Prostate gland (tissue), 2 donors: Measurements from ENCODE around the gene BLVRB. TPM values are rescaled to one million over a fixed set of nuclear protein-coding genes. Genes with fewer than 3 reads are reported as not detected.
"Not testable (repeated sequence)": the region's sequence is repeated elsewhere in the genome, so short reads cannot be mapped to it uniquely, and the experiment has no call there.

Experiments used
- DNase-seq: peaks from one replicate; pipeline ENCODE4 v3.0.0-alpha.2; 2019; ENCODE audit warnings: low spot score
- H3K27ac ChIP-seq, 2 donors: fragments of 200-600 bp; sonication (generic); 2 replicates each; pipeline ENCODE4 v1.5.1; 2017 to 2019
- H3K27me3 ChIP-seq: fragments of 200-600 bp; sonication (generic); replicated peaks from 2 replicates; pipeline ENCODE4 v1.5.1; 2019; ENCODE audit not compliant: insufficient read depth
- H3K36me3 ChIP-seq, 2 donors: fragments of 200-600 bp; sonication (generic); 1 replicate in 1 of 2; 2 replicates in 1 of 2; pipeline versions ENCODE4 v1.5.1 to v1.8.1; 2017 to 2019
- H3K4me1 ChIP-seq: fragments of 200-600 bp; sonication (generic); replicated peaks from 2 replicates; pipeline ENCODE4 v1.5.1; 2019
- H3K4me3 ChIP-seq, 2 donors: fragments of 200-600 bp; sonication (generic); 2 replicates each; pipeline ENCODE4 v1.5.1; 2017 to 2019
- H3K9me3 ChIP-seq: fragments of 200-600 bp; sonication (generic); 2 replicates; pipeline ENCODE4 v1.5.1; 2017
- POLR2A ChIP-seq: fragments of 450-650 bp; IDR thresholded peaks from one replicate; pipeline ENCODE4 v1.6.1; 2016; ENCODE audit warnings: antibody characterized with exemption, mild to moderate bottlenecking
- POLR2AphosphoS5 ChIP-seq: sonication (generic); formaldehyde crosslinking; IDR thresholded peaks from one replicate; pipeline ENCODE4 v1.6.1; 2017; ENCODE audit warnings: antibody characterized with exemption
- WGBS: methylation state at CpG from one replicate; pipeline ENCODE4 v1.1.5; 2018; 5-methylcytosine and 5-hydroxymethylcytosine counted together
- intact Hi-C: fragments of 100-400 bp; cut with DNase I; formaldehyde crosslinking; loops from one replicate; pipeline ENCODE4 v1.14.2; 2022
- total RNA-seq, 2 donors: library from RNA; depleted of rRNA; stranded (reverse); fragments of >200 nt; gene quantifications; one replicate each; pipeline ENCODE4 v1.1.0, GENCODE V29; 2016
- TF ChIP-seq, protein P1 (sequence below), 4 experiments: fragments of 200-600 bp in 2 of 4; fragments of 450-650 bp in 2 of 4; sonication (generic) in 2 of 4; IDR thresholded peaks; 1 replicate in 3 of 4; 2 replicates in 1 of 4; pipeline ENCODE4 v1.5.1; 2016 to 2019; ENCODE audit warnings: antibody characterized with exemption in 4 of 4, mild to moderate bottlenecking in 2 of 4, moderate library complexity in 2 of 4

BLVRB gene
- total RNA-seq, 2 donors from 2014 or later = 101 to 261 TPM

- intact Hi-C loops = no loop called here
- no peaks in the 10 kb centered on the region for H3K4me1 ChIP-seq
- no peaks in the 10 kb centered on the region for H3K9me3 ChIP-seq
- no peak overlapping the region for H3K4me3 ChIP-seq
- no peaks in the 10 kb centered on the region for H3K36me3 ChIP-seq
- 43% methylated on average over 4 of the region's 4 CpGs for WGBS
- no peak overlapping the region for H3K27ac ChIP-seq
- TF ChIP-seq POLR2A (no peak), POLR2AphosphoS5 (no peak)
- TF ChIP-seq, protein P1, sequence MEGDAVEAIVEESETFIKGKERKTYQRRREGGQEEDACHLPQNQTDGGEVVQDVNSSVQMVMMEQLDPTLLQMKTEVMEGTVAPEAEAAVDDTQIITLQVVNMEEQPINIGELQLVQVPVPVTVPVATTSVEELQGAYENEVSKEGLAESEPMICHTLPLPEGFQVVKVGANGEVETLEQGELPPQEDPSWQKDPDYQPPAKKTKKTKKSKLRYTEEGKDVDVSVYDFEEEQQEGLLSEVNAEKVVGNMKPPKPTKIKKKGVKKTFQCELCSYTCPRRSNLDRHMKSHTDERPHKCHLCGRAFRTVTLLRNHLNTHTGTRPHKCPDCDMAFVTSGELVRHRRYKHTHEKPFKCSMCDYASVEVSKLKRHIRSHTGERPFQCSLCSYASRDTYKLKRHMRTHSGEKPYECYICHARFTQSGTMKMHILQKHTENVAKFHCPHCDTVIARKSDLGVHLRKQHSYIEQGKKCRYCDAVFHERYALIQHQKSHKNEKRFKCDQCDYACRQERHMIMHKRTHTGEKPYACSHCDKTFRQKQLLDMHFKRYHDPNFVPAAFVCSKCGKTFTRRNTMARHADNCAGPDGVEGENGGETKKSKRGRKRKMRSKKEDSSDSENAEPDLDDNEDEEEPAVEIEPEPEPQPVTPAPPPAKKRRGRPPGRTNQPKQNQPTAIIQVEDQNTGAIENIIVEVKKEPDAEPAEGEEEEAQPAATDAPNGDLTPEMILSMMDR (IDR thresholded peaks at IDR 0.05) = no peak
- DNase-seq = no peak
- H3K27me3 ChIP-seq = no peaks in the 10 kb centered on the region
Observed at GRCh38 chr19:40493778-40494177, 28.2 kb upstream of the BLVRB start.

- DNase-seq = no peak
- no peak for TF ChIP-seq POLR2AphosphoS5
- TF ChIP-seq, protein P1 (IDR thresholded peaks at IDR 0.05) = no peak
- no peak for TF ChIP-seq POLR2A
- no peaks in the 10 kb centered on the region for H3K36me3 ChIP-seq
- WGBS = 88% methylated on average over 3 of the region's 3 CpGs
- H3K27ac ChIP-seq = no peak overlapping the region
- H3K4me1 ChIP-seq = no peaks in the 10 kb centered on the region
- no peaks in the 10 kb centered on the region for H3K9me3 ChIP-seq
- intact Hi-C loops = no loop called here
- H3K27me3 ChIP-seq = no peaks in the 10 kb centered on the region
- H3K4me3 ChIP-seq = no peak overlapping the region
Observed at GRCh38 chr19:40492274-40492673, 26.7 kb upstream of the BLVRB start.

DNA sequence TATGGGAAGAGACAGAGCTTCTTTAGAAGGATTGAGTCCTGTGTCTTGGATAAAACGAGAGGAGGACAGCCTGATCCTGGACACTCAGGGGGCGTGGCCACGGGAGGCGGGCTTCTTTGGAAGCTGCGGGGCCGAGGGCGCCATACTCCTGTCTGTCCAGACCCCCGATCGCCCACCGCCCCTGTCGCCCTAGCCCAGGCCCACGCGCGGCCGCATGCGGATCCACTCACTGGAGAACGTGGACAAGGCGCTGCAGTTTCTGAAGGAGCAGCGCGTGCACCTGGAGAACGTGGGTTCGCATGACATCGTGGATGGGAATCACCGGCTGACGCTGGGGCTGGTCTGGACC lies 24.3 kb upstream of the BLVRB start:
- no peaks in the 10 kb centered on the region for H3K9me3 ChIP-seq
- intact Hi-C loops = no loop called here
- DNase-seq = no peak
- 70% methylated on average over 25 of the region's 25 CpGs for WGBS
- H3K36me3 ChIP-seq = no peaks in the 10 kb centered on the region
- H3K27me3 ChIP-seq = no peaks in the 10 kb centered on the region
- no peaks in the 10 kb centered on the region for H3K4me1 ChIP-seq
- no peak for TF ChIP-seq POLR2AphosphoS5
- TF ChIP-seq, protein P1 (IDR thresholded peaks at IDR 0.05) = no peak
- no peak for TF ChIP-seq POLR2A
- no peak overlapping the region for H3K27ac ChIP-seq
- no peak overlapping the region for H3K4me3 ChIP-seq

DNA sequence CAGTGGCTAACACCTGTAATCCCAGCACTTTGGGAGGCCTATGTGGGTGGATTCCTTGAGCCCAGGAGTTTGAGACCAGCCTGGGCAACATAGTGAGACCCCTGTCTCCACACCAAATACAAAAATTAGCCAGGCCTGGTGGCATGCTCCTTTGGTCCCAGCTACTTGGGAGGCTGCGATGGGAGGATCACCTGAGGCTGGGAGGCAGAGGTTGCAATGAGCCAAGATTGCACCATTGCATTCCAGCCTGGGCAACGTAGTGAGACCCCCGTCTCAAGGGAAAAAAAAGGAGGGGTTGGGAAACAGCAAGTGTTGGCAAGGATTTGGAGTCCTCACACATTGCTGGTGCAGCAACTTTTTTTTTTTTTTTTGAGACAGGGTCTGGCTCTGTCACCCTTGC lies 20.5 kb upstream of the BLVRB start:
- DNase-seq = no peak
- no peaks in the 10 kb centered on the region for H3K4me1 ChIP-seq
- no peak for TF ChIP-seq POLR2AphosphoS5
- no peaks in the 10 kb centered on the region for H3K36me3 ChIP-seq
- H3K9me3 ChIP-seq = no peaks in the 10 kb centered on the region
- H3K27me3 ChIP-seq = no peaks in the 10 kb centered on the region
- intact Hi-C loops = no loop called here
- no peak overlapping the region for H3K27ac ChIP-seq
- no peak overlapping the region for H3K4me3 ChIP-seq
- 84% methylated on average over 3 of the region's 3 CpGs for WGBS

- H3K36me3 ChIP-seq, H3K27me3 ChIP-seq, DNase-seq, H3K9me3 ChIP-seq, H3K4me1 ChIP-seq, H3K4me3 ChIP-seq, intact Hi-C loops, H3K27ac ChIP-seq: not testable (repeated sequence)
- 92% methylated on average over 15 of the region's 15 CpGs for WGBS
Observed at GRCh38 chr19:40475878-40476644, 10.5 kb upstream of the BLVRB start.

GRCh38 chr19:40474737-40475136 lies 9.2 kb upstream of the BLVRB start:
- H3K4me3 ChIP-seq = no peak overlapping the region
- no peaks in the 10 kb centered on the region for H3K4me1 ChIP-seq
- DNase-seq = no peak
- no peak overlapping the region for H3K27ac ChIP-seq
- no peaks in the 10 kb centered on the region for H3K9me3 ChIP-seq
- intact Hi-C loops = no loop called here
- no peaks in the 10 kb centered on the region for H3K27me3 ChIP-seq
- TF ChIP-seq, protein P1 (IDR thresholded peaks at IDR 0.05) = no peak
- TF ChIP-seq POLR2A (no peak), POLR2AphosphoS5 (no peak)
- no peaks in the 10 kb centered on the region for H3K36me3 ChIP-seq
- WGBS = 96% methylated on average over 4 of the region's 4 CpGs
